ENCODE data around the gene ADAM19.

DNA sequence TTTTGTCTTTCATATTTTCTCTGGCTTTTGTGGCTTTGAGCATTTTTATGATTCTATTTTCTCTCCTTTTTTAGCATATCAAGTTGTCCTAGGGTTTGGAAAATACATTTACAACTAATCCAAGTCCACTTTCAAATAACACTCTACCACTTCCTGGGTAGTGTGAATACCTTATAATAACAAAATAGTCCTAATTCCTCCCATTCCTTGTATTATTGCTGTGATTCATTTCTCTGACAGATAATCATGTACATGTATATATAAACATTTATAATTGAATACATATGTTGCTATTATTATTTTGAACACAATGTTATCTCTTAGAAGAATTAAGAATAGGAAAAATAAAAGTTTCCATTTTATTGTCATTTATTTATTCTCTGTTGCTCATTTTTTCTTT, 14.9 kb upstream of the ADAM19 start:
- TF ChIP-seq EZH2phosphoT487 (IDR thresholded peaks at IDR 0.05; ENCODE audit: borderline replicate concordance), result no peak
- TF ChIP-seq, protein P1, sequence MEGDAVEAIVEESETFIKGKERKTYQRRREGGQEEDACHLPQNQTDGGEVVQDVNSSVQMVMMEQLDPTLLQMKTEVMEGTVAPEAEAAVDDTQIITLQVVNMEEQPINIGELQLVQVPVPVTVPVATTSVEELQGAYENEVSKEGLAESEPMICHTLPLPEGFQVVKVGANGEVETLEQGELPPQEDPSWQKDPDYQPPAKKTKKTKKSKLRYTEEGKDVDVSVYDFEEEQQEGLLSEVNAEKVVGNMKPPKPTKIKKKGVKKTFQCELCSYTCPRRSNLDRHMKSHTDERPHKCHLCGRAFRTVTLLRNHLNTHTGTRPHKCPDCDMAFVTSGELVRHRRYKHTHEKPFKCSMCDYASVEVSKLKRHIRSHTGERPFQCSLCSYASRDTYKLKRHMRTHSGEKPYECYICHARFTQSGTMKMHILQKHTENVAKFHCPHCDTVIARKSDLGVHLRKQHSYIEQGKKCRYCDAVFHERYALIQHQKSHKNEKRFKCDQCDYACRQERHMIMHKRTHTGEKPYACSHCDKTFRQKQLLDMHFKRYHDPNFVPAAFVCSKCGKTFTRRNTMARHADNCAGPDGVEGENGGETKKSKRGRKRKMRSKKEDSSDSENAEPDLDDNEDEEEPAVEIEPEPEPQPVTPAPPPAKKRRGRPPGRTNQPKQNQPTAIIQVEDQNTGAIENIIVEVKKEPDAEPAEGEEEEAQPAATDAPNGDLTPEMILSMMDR (conservative IDR thresholded peaks at IDR 0.05; ENCODE audit: low read length), result no peak

All from Loucy (cell line).